Suprapubic skin (tissue), 4 donors: Measurements from ENCODE around the gene POU6F1. TPM values are rescaled to one million over a fixed set of nuclear protein-coding genes. Genes with fewer than 3 reads are reported as not detected.

Source experiments
- DNase-seq, 2 donors: peaks; one replicate each; pipeline ENCODE4 v3.0.0-alpha.2; 2019; ENCODE audit warnings: low spot score in 2 of 2
- H3K27ac ChIP-seq: fragments of 200-600 bp; sonication (generic); one replicate; pipeline ENCODE4 v1.5.1; 2019
- H3K27me3 ChIP-seq: fragments of 200-600 bp; sonication (generic); one replicate; pipeline ENCODE4 v1.5.1; 2019
- H3K36me3 ChIP-seq: fragments of 200-600 bp; sonication (generic); one replicate; pipeline ENCODE4 v1.5.1; 2019
- H3K4me1 ChIP-seq: fragments of 200-600 bp; sonication (generic); one replicate; pipeline ENCODE4 v1.5.1; 2019
- H3K4me3 ChIP-seq: fragments of 200-600 bp; sonication (generic); one replicate; pipeline ENCODE4 v1.5.1; 2019; ENCODE audit warnings: mild to moderate bottlenecking
- H3K9me3 ChIP-seq: fragments of 200-600 bp; sonication (generic); one replicate; pipeline ENCODE4 v1.5.1; 2019
- CTCF ChIP-seq, 2 donors: fragments of 200-600 bp in 1 of 2; fragments of 450-650 bp in 1 of 2; sonication (generic) in 1 of 2; IDR thresholded peaks; one replicate each; pipeline ENCODE4 v1.5.1; 2016 to 2019; ENCODE audit warnings: antibody characterized with exemption in 2 of 2, mild to moderate bottlenecking in 1 of 2, moderate library complexity in 1 of 2
- EP300 ChIP-seq: sonication (generic); formaldehyde crosslinking; IDR thresholded peaks from one replicate; pipeline ENCODE4 v1.6.1; 2017; ENCODE audit warnings: antibody characterized with exemption
- POLR2A ChIP-seq, 2 donors: fragments of 450-650 bp; IDR thresholded peaks; one replicate each; pipeline ENCODE4 v1.6.1; 2017; ENCODE audit warnings: antibody characterized with exemption in 2 of 2, mild to moderate bottlenecking in 2 of 2, moderate library complexity in 2 of 2
- POLR2AphosphoS5 ChIP-seq, 3 donors: sonication (generic); formaldehyde crosslinking; IDR thresholded peaks; one replicate each; pipeline ENCODE4 v1.6.1; 2017; ENCODE audit warnings: antibody characterized with exemption in 3 of 3
- WGBS: methylation state at CpG from one replicate; pipeline ENCODE4 v1.1.5; 2018; 5-methylcytosine and 5-hydroxymethylcytosine counted together
- total RNA-seq, 4 donors: library from RNA; depleted of rRNA; stranded (reverse); fragments of >200 nt; gene quantifications; one replicate each; pipeline ENCODE4 v1.1.0, GENCODE V29; 2016

POU6F1 gene
- total RNA-seq, 4 donors from 2014 or later, result 9.4 to 36.5 (median 13.6) TPM

- H3K27me3 ChIP-seq, result no peaks in the 10 kb centered on the region
- DNase-seq, result no peak
- H3K4me1 ChIP-seq, result no peaks in the 10 kb centered on the region
- peaks cover 19% of the 10 kb centered on the region for H3K36me3 ChIP-seq
- H3K4me3 ChIP-seq, result no peak overlapping the region
- WGBS, result 93% methylated on average over 2 of the region's 2 CpGs
- H3K9me3 ChIP-seq, result no peaks in the 10 kb centered on the region
- TF ChIP-seq POLR2A (IDR thresholded peaks at IDR 0.05) (no peak), POLR2AphosphoS5 (IDR thresholded peaks at IDR 0.05) (no peak), EP300 (no peak), CTCF (IDR thresholded peaks at IDR 0.05) (no peak)
- no peak overlapping the region for H3K27ac ChIP-seq
Observed at GRCh38 chr12:51209259-51209658, 8.6 kb downstream of the POU6F1 start.

- TF ChIP-seq POLR2A (IDR thresholded peaks at IDR 0.05), result no peak
- no peak for TF ChIP-seq POLR2AphosphoS5 (IDR thresholded peaks at IDR 0.05)
- TF ChIP-seq CTCF (IDR thresholded peaks at IDR 0.05), result no peak
- no peak for TF ChIP-seq EP300
- no peaks in the 10 kb centered on the region for H3K9me3 ChIP-seq
- no peak for DNase-seq
- H3K36me3 ChIP-seq, result peaks cover 31% of the 10 kb centered on the region
- no peaks in the 10 kb centered on the region for H3K27me3 ChIP-seq
- no peaks in the 10 kb centered on the region for H3K4me1 ChIP-seq
- no peak overlapping the region for H3K27ac ChIP-seq
- WGBS, result 83% methylated on average over 7 of the region's 7 CpGs
- no peak overlapping the region for H3K4me3 ChIP-seq
Observed at GRCh38 chr12:51208016-51208660, 9.7 kb downstream of the POU6F1 start.

GRCh38 chr12:51205350-51205749 is 12.5 kb downstream of the POU6F1 start:
- Histone ChIP-seq H3K27ac (no peak overlapping the region), H3K4me3 (no peak overlapping the region), H3K4me1 (no peaks in the 10 kb centered on the region), H3K36me3 (peaks cover 38% of the 10 kb centered on the region), H3K27me3 (no peaks in the 10 kb centered on the region), H3K9me3 (no peaks in the 10 kb centered on the region)
- 88% methylated on average over 6 of the region's 6 CpGs for WGBS
- TF ChIP-seq EP300 (no peak), POLR2A (IDR thresholded peaks at IDR 0.05) (no peak), POLR2AphosphoS5 (IDR thresholded peaks at IDR 0.05) (no peak), CTCF (IDR thresholded peaks at IDR 0.05) (no peak)
- no peak for DNase-seq

GRCh38 chr12:51202718-51203117 is 15.1 kb downstream of the POU6F1 start:
- no peak for DNase-seq
- Histone ChIP-seq H3K4me1 (no peaks in the 10 kb centered on the region), H3K36me3 (peaks cover 51% of the 10 kb centered on the region), H3K27me3 (no peaks in the 10 kb centered on the region), H3K4me3 (no peak overlapping the region), H3K27ac (no peak overlapping the region), H3K9me3 (no peaks in the 10 kb centered on the region)
- 93% methylated on average over 5 of the region's 5 CpGs for WGBS
- TF ChIP-seq EP300 (no peak), POLR2A (IDR thresholded peaks at IDR 0.05) (no peak), CTCF (IDR thresholded peaks at IDR 0.05) (no peak), POLR2AphosphoS5 (IDR thresholded peaks at IDR 0.05) (no peak)

- 92% methylated on average over 9 of the region's 9 CpGs for WGBS
- no peaks in the 10 kb centered on the region for H3K4me1 ChIP-seq
- TF ChIP-seq POLR2A (IDR thresholded peaks at IDR 0.05) (no peak), CTCF (IDR thresholded peaks at IDR 0.05) (no peak), POLR2AphosphoS5 (IDR thresholded peaks at IDR 0.05) (no peak), EP300 (no peak)
- no peak overlapping the region for H3K27ac ChIP-seq
- no peak for DNase-seq
- peaks cover 45% of the 10 kb centered on the region for H3K36me3 ChIP-seq
- no peaks in the 10 kb centered on the region for H3K27me3 ChIP-seq
- H3K9me3 ChIP-seq, result no peaks in the 10 kb centered on the region
- H3K4me3 ChIP-seq, result no peak overlapping the region
Observed at GRCh38 chr12:51200806-51201205, 17.1 kb downstream of the POU6F1 start.
